Thyroid gland (tissue), 4 donors: ENCODE measurements around the gene CFL1.

Experiments used
- POLR2A ChIP-seq, 2 donors: fragments of 450-650 bp; IDR thresholded peaks; one replicate each; pipeline ENCODE4 v1.6.1; 2017; ENCODE audit warnings: antibody characterized with exemption in 2 of 2, mild to moderate bottlenecking in 2 of 2, moderate library complexity in 1 of 2
- TF ChIP-seq, protein P1 (sequence below), 6 experiments: fragments of 200-600 bp in 3 of 6; fragments of 450-650 bp in 3 of 6; sonication (generic) in 3 of 6; IDR thresholded peaks; one replicate each; pipeline ENCODE4 v1.5.1; 2016 to 2019; ENCODE audit warnings: antibody characterized with exemption in 6 of 6, mild to moderate bottlenecking in 2 of 6, inconsistent platforms in 1 of 6, moderate library complexity in 1 of 6

DNA sequence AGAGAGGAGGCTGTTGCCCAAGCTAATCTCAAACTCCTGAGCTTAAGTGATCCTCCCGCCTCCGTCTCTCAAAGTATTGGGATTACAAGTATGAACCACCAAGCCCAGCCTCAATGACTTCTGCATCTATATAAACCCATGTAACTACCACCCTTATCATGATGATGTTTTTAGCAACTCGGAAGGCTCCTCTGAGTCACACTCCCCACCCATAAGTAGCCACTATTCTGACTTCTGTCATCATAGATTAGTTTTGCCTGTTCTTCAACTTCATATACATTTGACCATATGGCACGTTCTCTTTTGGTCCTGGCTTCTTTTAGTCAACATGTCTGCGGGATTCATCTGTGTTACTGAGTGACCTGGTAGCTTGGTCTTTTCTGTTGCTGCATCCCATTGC, 48.6 kb upstream of the CFL1 start:
- TF ChIP-seq POLR2A (IDR thresholded peaks at IDR 0.05): no peak
- TF ChIP-seq, protein P1, sequence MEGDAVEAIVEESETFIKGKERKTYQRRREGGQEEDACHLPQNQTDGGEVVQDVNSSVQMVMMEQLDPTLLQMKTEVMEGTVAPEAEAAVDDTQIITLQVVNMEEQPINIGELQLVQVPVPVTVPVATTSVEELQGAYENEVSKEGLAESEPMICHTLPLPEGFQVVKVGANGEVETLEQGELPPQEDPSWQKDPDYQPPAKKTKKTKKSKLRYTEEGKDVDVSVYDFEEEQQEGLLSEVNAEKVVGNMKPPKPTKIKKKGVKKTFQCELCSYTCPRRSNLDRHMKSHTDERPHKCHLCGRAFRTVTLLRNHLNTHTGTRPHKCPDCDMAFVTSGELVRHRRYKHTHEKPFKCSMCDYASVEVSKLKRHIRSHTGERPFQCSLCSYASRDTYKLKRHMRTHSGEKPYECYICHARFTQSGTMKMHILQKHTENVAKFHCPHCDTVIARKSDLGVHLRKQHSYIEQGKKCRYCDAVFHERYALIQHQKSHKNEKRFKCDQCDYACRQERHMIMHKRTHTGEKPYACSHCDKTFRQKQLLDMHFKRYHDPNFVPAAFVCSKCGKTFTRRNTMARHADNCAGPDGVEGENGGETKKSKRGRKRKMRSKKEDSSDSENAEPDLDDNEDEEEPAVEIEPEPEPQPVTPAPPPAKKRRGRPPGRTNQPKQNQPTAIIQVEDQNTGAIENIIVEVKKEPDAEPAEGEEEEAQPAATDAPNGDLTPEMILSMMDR (IDR thresholded peaks at IDR 0.05): no peak
